WERI-Rb-1 (cell line): ENCODE measurements around the gene ANKRD23.
"Not testable (repeated sequence)": the region's sequence is repeated elsewhere in the genome, so short reads cannot be mapped to it uniquely, and the experiment has no call there.

Experiments
- DNase-seq: peaks from one replicate; pipeline ENCODE4 v3.0.0-alpha.2; 2020
- H3K27ac ChIP-seq: fragments of 250-450 bp; sonication (Bioruptor Pico); 2 replicates; pipeline ENCODE4 v1.5.1; 2020; ENCODE audit warnings: mild to moderate bottlenecking, moderate library complexity
- H3K27me3 ChIP-seq: fragments of 250-450 bp; sonication (Bioruptor Pico); 2 replicates; pipeline ENCODE4 v1.5.1; 2021; ENCODE audit warnings: mild to moderate bottlenecking, low read depth, moderate library complexity; ENCODE audit not compliant: insufficient read depth, severe bottlenecking
- H3K36me3 ChIP-seq: fragments of 250-450 bp; sonication (Bioruptor Pico); 2 replicates; pipeline ENCODE4 v1.5.1; 2020; ENCODE audit warnings: mild to moderate bottlenecking, moderate library complexity
- H3K4me3 ChIP-seq: 2 replicates; pipeline ENCODE4 v1.5.1; 2011; ENCODE audit warnings: low read depth, mild to moderate bottlenecking, control low read depth, low read length
- H3K9me3 ChIP-seq: fragments of 250-450 bp; sonication (Bioruptor Pico); 2 replicates; pipeline ENCODE4 v1.5.1; 2021; ENCODE audit warnings: mild to moderate bottlenecking, moderate library complexity; ENCODE audit not compliant: severe bottlenecking
- TF ChIP-seq, protein P1 (sequence below): IDR thresholded peaks from 2 replicates; pipeline ENCODE4 v1.5.1; 2011; ENCODE audit warnings: low read depth, mild to moderate bottlenecking, control low read depth, inconsistent platforms, low read length

The ANKRD23 gene

DNA sequence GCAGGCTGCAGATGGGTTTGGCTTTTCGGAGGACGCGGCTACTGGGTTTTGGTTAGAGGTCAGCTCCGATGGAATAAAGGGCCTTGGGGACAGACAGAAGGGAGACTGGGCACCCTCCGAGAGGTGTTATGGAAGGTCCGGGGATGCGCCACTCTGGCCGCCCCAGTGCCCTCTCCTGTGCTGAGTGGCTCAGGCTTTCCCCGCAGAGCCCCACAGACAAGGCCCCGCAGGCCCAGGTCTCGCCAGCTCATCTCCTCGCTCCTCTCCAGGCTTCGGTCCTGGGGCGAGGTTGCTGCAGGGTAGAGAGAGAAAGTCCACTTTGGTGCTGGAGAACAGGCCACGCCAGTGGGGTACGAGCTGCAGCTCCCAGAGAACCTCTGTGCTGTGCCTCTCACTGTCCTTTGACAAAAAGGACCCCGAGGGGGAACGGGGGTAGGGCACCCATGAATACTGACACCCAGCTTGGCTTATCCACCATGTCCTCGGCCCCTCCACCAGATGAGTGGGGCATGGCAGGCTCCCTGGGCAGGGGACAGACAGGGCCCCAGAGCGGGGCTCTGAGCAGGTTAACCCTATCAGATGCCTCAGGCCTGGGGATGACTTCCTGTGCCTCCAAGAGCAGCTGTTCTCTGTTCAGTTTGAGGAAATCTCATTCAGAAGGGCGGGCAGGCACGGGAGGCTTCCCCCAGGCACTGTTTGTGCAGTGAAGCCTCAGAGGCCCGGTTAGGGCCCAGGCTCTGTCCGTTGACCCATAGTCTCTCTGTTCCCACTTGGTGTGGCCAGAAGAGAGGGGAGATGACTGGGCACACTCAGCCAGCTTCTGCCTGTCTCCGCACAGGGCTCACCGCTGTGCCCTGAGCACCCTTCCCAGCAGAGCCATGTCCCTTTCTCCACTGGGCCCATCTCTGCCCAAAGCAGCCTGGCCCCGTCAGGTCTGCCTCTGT lies 43.5 kb downstream of the ANKRD23 start:
- Histone ChIP-seq H3K9me3 (no peaks in the 10 kb centered on the region), H3K36me3 (peaks cover 30% of the 10 kb centered on the region), H3K27me3 (no peaks in the 10 kb centered on the region), H3K27ac (peak overlapping the region; percentile 21), H3K4me3 (no peak overlapping the region)
- no peak for DNase-seq
- TF ChIP-seq, protein P1, sequence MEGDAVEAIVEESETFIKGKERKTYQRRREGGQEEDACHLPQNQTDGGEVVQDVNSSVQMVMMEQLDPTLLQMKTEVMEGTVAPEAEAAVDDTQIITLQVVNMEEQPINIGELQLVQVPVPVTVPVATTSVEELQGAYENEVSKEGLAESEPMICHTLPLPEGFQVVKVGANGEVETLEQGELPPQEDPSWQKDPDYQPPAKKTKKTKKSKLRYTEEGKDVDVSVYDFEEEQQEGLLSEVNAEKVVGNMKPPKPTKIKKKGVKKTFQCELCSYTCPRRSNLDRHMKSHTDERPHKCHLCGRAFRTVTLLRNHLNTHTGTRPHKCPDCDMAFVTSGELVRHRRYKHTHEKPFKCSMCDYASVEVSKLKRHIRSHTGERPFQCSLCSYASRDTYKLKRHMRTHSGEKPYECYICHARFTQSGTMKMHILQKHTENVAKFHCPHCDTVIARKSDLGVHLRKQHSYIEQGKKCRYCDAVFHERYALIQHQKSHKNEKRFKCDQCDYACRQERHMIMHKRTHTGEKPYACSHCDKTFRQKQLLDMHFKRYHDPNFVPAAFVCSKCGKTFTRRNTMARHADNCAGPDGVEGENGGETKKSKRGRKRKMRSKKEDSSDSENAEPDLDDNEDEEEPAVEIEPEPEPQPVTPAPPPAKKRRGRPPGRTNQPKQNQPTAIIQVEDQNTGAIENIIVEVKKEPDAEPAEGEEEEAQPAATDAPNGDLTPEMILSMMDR, result no peak

DNA sequence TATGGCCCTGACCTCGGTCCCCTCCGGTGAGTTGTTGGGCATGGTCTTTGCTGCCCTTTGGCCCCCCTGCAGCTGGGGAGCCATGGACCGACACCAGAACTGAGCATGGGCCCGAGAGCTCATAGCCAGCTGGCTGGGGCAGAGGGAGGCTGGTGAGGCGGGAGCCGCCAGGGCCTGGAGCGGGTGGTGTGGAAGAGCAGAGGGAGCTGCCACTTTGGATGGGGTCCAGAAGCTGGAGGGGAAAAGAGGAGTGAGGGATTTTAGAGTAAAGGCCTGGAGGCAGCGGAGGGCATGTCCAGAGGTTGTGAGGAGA lies 44.2 kb downstream of the ANKRD23 start:
- Histone ChIP-seq H3K27me3 (no peaks in the 10 kb centered on the region), H3K4me3 (no peak overlapping the region), H3K36me3 (peaks cover 30% of the 10 kb centered on the region), H3K27ac (no peak overlapping the region), H3K9me3 (no peaks in the 10 kb centered on the region)
- DNase-seq, result no peak
- TF ChIP-seq, protein P1, result no peak

DNA sequence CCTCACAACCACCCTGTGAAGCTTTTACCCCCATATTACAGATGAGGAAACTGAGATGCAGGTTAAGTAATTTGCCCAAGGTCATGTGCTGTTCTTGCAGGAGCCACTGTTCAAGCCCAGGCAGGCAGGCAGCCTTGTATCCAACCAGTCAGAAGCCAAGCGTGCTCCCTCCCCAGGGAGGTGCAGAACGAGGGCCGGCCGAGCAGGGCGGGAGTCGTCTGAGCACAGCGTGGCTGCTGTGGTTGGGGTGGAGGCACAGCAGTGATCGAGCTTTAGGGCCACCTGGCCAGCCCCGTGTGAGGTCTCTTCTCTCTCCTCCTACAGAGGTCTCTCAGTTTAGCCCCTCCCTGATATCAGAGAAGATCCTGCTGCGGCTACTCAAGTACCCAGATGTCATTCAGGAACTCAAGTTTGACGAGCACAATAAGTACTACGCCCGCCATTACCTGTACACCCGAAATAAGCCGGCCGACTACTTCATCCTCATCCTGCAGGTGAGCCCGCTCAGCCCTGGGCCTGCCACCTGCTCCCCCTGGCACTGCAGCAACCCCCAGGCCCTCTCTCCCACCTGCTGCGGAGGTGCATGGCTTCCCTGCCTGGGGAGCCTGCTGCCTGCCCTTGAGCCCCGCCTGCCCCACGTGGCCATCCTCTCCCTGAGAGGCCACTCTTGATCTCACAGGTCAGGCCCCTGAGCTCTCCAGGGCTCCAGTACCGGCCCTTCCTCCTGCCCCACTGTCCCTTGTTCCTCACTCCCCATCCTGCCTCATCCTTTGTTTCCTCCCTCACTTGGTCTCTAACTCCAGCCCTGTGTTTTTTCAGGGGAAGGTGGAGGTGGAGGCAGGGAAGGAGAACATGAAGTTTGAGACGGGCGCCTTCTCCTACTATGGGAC lies 44.8 kb downstream of the ANKRD23 start:
- Histone ChIP-seq H3K27me3 (no peaks in the 10 kb centered on the region), H3K27ac (no peak overlapping the region), H3K4me3 (no peak overlapping the region), H3K36me3 (peaks cover 30% of the 10 kb centered on the region), H3K9me3 (no peaks in the 10 kb centered on the region)
- no peak for DNase-seq
- TF ChIP-seq, protein P1, result no peak

DNA sequence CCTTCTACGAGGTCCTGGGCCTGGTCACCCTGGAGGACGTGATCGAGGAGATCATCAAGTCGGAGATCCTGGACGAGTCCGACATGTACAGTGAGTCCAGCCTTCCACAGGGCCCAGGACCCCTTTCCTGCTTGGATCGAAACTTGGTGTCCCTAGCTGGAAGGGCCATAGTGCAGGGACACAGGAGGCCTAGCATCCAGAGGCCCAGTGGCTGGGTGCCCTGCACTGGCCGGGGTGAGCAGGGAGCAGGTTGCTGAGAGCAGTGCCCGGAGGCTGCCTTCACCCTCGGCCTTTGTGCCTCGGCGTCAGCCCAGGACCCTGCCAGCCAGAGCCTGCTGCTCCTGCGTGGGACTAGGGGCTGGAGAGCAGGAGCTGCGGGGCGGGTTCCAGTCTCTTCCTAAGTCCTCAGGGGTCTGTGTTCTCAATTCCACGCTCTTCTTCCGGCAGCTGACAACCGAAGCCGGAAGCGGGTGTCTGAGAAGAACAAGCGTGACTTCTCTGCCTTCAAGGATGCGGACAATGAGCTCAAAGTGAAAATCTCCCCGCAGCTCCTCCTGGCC lies 46.7 kb downstream of the ANKRD23 start:
- TF ChIP-seq, protein P1, result no peak
- no peak for DNase-seq
- no peaks in the 10 kb centered on the region for H3K9me3 ChIP-seq
- peaks cover 27% of the 10 kb centered on the region for H3K36me3 ChIP-seq
- H3K27ac ChIP-seq, result no peak overlapping the region
- no peak overlapping the region for H3K4me3 ChIP-seq
- H3K27me3 ChIP-seq, result no peaks in the 10 kb centered on the region

DNA sequence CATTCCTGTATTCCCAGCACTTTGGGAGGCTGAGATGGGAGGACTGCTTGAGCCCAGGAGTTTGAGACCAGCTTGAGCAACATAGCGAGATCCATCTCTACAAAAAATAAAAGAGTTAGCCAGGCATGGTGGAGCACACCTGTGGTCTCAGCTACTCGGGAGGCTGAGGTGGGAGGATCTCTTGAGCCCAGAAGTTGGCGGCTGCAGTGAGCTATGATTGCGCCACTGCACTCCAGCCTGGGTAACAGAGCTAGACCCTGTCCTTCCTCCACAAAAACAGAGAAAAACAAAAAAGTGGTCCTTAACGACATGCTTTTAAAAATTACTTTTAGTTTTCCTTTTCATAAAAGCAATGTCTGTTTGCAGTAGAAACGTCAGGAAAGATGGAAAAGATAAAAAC lies 47.3 kb downstream of the ANKRD23 start:
- H3K27me3 ChIP-seq, H3K4me3 ChIP-seq, H3K9me3 ChIP-seq, DNase-seq, H3K27ac ChIP-seq: not testable (repeated sequence)
- peaks cover 20% of the 10 kb centered on the region for H3K36me3 ChIP-seq

DNA sequence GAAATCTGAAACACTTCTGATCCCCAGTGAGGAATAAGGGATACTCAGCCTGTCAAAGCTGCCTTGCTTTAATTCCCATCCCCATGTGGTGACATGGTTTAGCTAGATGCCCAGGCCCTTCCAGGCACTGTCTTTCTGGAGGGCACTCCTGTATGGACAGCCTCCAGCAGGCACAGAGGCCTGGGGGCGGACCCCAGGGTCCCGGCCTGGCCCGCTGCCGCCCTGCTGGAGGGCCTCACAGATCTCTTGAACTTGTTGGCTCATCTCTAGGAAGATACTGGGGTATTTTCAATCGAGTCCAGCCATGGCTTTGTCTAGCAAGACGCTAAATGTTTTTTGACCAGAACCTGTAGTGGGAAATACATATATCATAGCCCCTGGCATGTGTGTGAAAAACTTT lies 48.7 kb downstream of the ANKRD23 start:
- H3K4me3 ChIP-seq, result no peak overlapping the region
- H3K36me3 ChIP-seq, result peaks cover 18% of the 10 kb centered on the region
- no peak overlapping the region for H3K27ac ChIP-seq
- DNase-seq, result no peak
- no peaks in the 10 kb centered on the region for H3K27me3 ChIP-seq
- H3K9me3 ChIP-seq, result no peaks in the 10 kb centered on the region
- TF ChIP-seq, protein P1, result no peak
